ENCODE results near the gene AGL. TPM values are rescaled to one million over a fixed set of nuclear protein-coding genes. Genes with fewer than 3 reads are reported as not detected.
"Not testable (repeated sequence)": the region's sequence is repeated elsewhere in the genome, so short reads cannot be mapped to it uniquely, and the experiment has no call there.

Gene AGL
- total RNA-seq, 2 donors from 2014 or later = 89.2 to 102 TPM

- H3K36me3 ChIP-seq (ENCODE audit: control insufficient read depth, insufficient read depth, low read length) = peaks cover 71% of the 10 kb centered on the region
- H3K4me1 Mint-ChIP-seq = peaks cover 3% of the 10 kb centered on the region
Observed at GRCh38 chr1:99855914-99856450, 5.8 kb downstream of the AGL start.

DNA sequence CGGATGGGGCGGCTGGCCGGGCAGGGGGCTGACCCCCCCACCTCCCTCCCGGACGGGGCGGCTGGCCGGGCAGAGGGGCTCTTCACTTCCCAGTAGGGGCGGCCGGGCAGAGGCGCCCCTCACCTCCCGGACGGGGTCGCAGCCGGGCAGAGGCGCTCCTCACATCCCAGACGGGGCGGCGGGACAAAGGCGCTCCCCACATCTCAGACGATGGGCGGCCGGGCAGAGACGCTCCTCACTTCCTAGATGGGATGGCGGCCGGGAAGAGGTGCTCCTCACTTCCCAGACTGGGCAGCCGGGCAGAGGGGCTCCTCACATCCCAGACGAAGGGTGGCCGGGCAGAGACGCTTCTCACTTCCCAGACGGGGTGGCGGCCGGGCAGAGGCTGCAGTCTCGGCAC lies 6.9 kb downstream of the AGL start:
- WGBS, 2 experiments (ENCODE audit: insufficient coverage in 1 of 2, insufficient read length in 1 of 2) = 93 to 100% methylated on average over 4 to 24 of the region's 33 CpGs
- H3K9ac ChIP-seq (ENCODE audit: extremely low read depth, low read length, poor library complexity, severe bottlenecking); DNase-seq; H3K4me1 Mint-ChIP-seq; H3K27me3 ChIP-seq (ENCODE audit: control insufficient read depth, insufficient read depth, low read length, poor library complexity, severe bottlenecking); H3K27ac ChIP-seq (ENCODE audit: low read depth, low read length); H3K4me3 Mint-ChIP-seq; H3K27me3 Mint-ChIP-seq (ENCODE audit: insufficient read depth); H3K4me3 ChIP-seq (ENCODE audit: low read length); H3K27ac Mint-ChIP-seq; H3K4me1 ChIP-seq (ENCODE audit: control insufficient read depth, insufficient read depth, low read length): not testable (repeated sequence)
- peaks cover 25% of the 10 kb centered on the region for H3K9me3 Mint-ChIP-seq
- H3K36me3 Mint-ChIP-seq (ENCODE audit: low read depth) = peaks cover 69% of the 10 kb centered on the region
- H3K36me3 ChIP-seq (ENCODE audit: control insufficient read depth, insufficient read depth, low read length) = peaks cover 82% of the 10 kb centered on the region
- H3K9me3 ChIP-seq (ENCODE audit: control insufficient read depth, low read length) = peaks cover 55% of the 10 kb centered on the region

More at GRCh38 chr1:99855914-99856450, 5.8 kb downstream of the AGL start:
- H3K27me3 ChIP-seq (ENCODE audit: control insufficient read depth, insufficient read depth, low read length, poor library complexity, severe bottlenecking) = no peaks in the 10 kb centered on the region
- Mint-ChIP-seq H3K36me3 (ENCODE audit: low read depth) (peaks cover 63% of the 10 kb centered on the region), H3K9me3 (peaks cover 25% of the 10 kb centered on the region), H3K27ac (no peak overlapping the region), H3K27me3 (ENCODE audit: insufficient read depth) (no peaks in the 10 kb centered on the region), H3K4me3 (no peak overlapping the region)
- no peak overlapping the region for H3K9ac ChIP-seq (ENCODE audit: extremely low read depth, low read length, poor library complexity, severe bottlenecking)
- no peak overlapping the region for H3K4me3 ChIP-seq (ENCODE audit: low read length)
- TF ChIP-seq, protein P1, sequence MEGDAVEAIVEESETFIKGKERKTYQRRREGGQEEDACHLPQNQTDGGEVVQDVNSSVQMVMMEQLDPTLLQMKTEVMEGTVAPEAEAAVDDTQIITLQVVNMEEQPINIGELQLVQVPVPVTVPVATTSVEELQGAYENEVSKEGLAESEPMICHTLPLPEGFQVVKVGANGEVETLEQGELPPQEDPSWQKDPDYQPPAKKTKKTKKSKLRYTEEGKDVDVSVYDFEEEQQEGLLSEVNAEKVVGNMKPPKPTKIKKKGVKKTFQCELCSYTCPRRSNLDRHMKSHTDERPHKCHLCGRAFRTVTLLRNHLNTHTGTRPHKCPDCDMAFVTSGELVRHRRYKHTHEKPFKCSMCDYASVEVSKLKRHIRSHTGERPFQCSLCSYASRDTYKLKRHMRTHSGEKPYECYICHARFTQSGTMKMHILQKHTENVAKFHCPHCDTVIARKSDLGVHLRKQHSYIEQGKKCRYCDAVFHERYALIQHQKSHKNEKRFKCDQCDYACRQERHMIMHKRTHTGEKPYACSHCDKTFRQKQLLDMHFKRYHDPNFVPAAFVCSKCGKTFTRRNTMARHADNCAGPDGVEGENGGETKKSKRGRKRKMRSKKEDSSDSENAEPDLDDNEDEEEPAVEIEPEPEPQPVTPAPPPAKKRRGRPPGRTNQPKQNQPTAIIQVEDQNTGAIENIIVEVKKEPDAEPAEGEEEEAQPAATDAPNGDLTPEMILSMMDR (conservative IDR thresholded peaks at IDR 0.05) = no peak
- no peak overlapping the region for H3K27ac ChIP-seq (ENCODE audit: low read depth, low read length)
- peaks cover 45% of the 10 kb centered on the region for H3K9me3 ChIP-seq (ENCODE audit: control insufficient read depth, low read length)
- H3K4me1 ChIP-seq (ENCODE audit: control insufficient read depth, insufficient read depth, low read length) = no peaks in the 10 kb centered on the region
- no CpG with 5 or more reads among the region's 1 CpG for WGBS, 2 experiments (ENCODE audit: insufficient coverage in 1 of 2, insufficient read length in 1 of 2)
- no peak for DNase-seq

- TF ChIP-seq, protein P1 (conservative IDR thresholded peaks at IDR 0.05) = no peak
- Histone ChIP-seq H3K4me1 (ENCODE audit: control insufficient read depth, insufficient read depth, low read length) (no peaks in the 10 kb centered on the region), H3K27me3 (ENCODE audit: control insufficient read depth, insufficient read depth, low read length, poor library complexity, severe bottlenecking) (no peaks in the 10 kb centered on the region), H3K36me3 (ENCODE audit: control insufficient read depth, insufficient read depth, low read length) (peaks cover 83% of the 10 kb centered on the region), H3K27ac (ENCODE audit: low read depth, low read length) (no peak overlapping the region), H3K9me3 (ENCODE audit: control insufficient read depth, low read length) (peaks cover 56% of the 10 kb centered on the region), H3K4me3 (ENCODE audit: low read length) (peak overlapping the region; percentile 55), H3K9ac (ENCODE audit: extremely low read depth, low read length, poor library complexity, severe bottlenecking) (no peak overlapping the region)
- WGBS, 2 experiments (ENCODE audit: insufficient coverage in 1 of 2, insufficient read length in 1 of 2) = 99 to 100% methylated on average over 2 of the region's 2 CpGs
- DNase-seq = no peak
- H3K36me3 Mint-ChIP-seq (ENCODE audit: low read depth) = peaks cover 71% of the 10 kb centered on the region
- no peaks in the 10 kb centered on the region for H3K4me1 Mint-ChIP-seq
- no peak overlapping the region for H3K4me3 Mint-ChIP-seq
- peaks cover 25% of the 10 kb centered on the region for H3K9me3 Mint-ChIP-seq
- H3K27me3 Mint-ChIP-seq (ENCODE audit: insufficient read depth) = no peaks in the 10 kb centered on the region
- no peak overlapping the region for H3K27ac Mint-ChIP-seq
Observed at GRCh38 chr1:99858286-99858685, 8.1 kb downstream of the AGL start.

DNA sequence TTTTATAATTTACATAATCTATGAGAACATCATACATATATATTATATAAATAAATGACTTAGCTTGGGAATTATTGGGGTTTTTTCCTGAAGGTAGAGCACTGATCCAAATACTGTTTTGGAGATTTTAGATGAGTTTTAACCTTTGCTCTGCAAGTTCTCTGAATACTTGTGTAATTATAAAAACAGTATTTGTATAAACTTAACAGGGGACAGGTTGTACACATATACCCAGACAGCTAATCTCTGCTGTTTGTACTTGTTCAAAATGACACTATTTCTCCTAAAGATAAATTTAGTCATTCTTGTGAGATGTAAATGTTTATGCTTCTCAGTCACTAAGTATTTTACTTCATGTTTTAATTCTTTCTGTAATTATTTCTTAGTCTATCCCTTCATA lies 8.7 kb downstream of the AGL start:
- Mint-ChIP-seq H3K36me3 (ENCODE audit: low read depth) (peaks cover 71% of the 10 kb centered on the region), H3K4me1 (no peaks in the 10 kb centered on the region), H3K27ac (no peak overlapping the region), H3K9me3 (peaks cover 22% of the 10 kb centered on the region), H3K27me3 (ENCODE audit: insufficient read depth) (no peaks in the 10 kb centered on the region), H3K4me3 (no peak overlapping the region)
- no peak for DNase-seq
- Histone ChIP-seq H3K36me3 (ENCODE audit: control insufficient read depth, insufficient read depth, low read length) (peaks cover 83% of the 10 kb centered on the region), H3K4me3 (ENCODE audit: low read length) (no peak overlapping the region), H3K9me3 (ENCODE audit: control insufficient read depth, low read length) (peaks cover 50% of the 10 kb centered on the region), H3K4me1 (ENCODE audit: control insufficient read depth, insufficient read depth, low read length) (no peaks in the 10 kb centered on the region), H3K27ac (ENCODE audit: low read depth, low read length) (no peak overlapping the region), H3K9ac (ENCODE audit: extremely low read depth, low read length, poor library complexity, severe bottlenecking) (no peak overlapping the region), H3K27me3 (ENCODE audit: control insufficient read depth, insufficient read depth, low read length, poor library complexity, severe bottlenecking) (no peaks in the 10 kb centered on the region)
- TF ChIP-seq, protein P1 (conservative IDR thresholded peaks at IDR 0.05) = no peak
